Mesendoderm (in vitro differentiated cells): ENCODE results near the gene PPIH.

Experiments used
- DNase-seq: peaks from one replicate; pipeline ENCODE4 v3.0.0; 2013
- H2AK5ac ChIP-seq: 2 replicates; pipeline ENCODE4 v1.6.1; 2013; ENCODE audit warnings: low read length, inconsistent platforms
- H2BK120ac ChIP-seq: 2 replicates; pipeline ENCODE4 v1.6.1; 2013; ENCODE audit warnings: low read depth, mild to moderate bottlenecking, low read length, moderate library complexity, mixed read lengths
- H2BK15ac ChIP-seq: replicated peaks from 2 replicates; pipeline ENCODE4 v1.6.1; 2013; ENCODE audit warnings: low read depth, mild to moderate bottlenecking, moderate library complexity
- H2BK5ac ChIP-seq: 2 replicates; pipeline ENCODE4 v1.6.1; 2013; ENCODE audit warnings: low read length, inconsistent platforms
- H3K18ac ChIP-seq: 2 replicates; pipeline ENCODE4 v1.6.1; 2013; ENCODE audit warnings: mild to moderate bottlenecking, low read length, mixed read lengths
- H3K23ac ChIP-seq: one replicate; pipeline ENCODE4 v1.6.1; 2013; ENCODE audit warnings: low read length
- H3K27ac ChIP-seq: 2 replicates; pipeline ENCODE4 v1.5.1; 2013; ENCODE audit warnings: low read depth, mild to moderate bottlenecking, inconsistent platforms, low read length, moderate library complexity
- H3K27me3 ChIP-seq: 2 replicates; pipeline ENCODE4 v1.6.1; 2013; ENCODE audit warnings: low read length, control low read depth, mild to moderate bottlenecking, inconsistent platforms; ENCODE audit not compliant: insufficient read depth, poor library complexity
- H3K36me3 ChIP-seq: 2 replicates; pipeline ENCODE4 v1.6.1; 2013; ENCODE audit warnings: low read length, inconsistent platforms; ENCODE audit not compliant: control insufficient read depth, insufficient read depth
- H3K4ac ChIP-seq: one replicate; pipeline ENCODE4 v1.6.1; 2013; ENCODE audit warnings: low read depth, mild to moderate bottlenecking, low read length, moderate library complexity
- H3K4me1 ChIP-seq: 2 replicates; pipeline ENCODE4 v1.6.1; 2013; ENCODE audit warnings: low read depth, low read length, inconsistent platforms; ENCODE audit not compliant: control insufficient read depth
- H3K4me2 ChIP-seq: 2 replicates; pipeline ENCODE4 v1.6.1; 2013; ENCODE audit warnings: low read length
- H3K4me3 ChIP-seq: 2 replicates; pipeline ENCODE4 v1.5.1; 2013; ENCODE audit warnings: mild to moderate bottlenecking, low read length
- H3K56ac ChIP-seq: one replicate; pipeline ENCODE4 v1.6.1; 2013; ENCODE audit warnings: low read length
- H3K79me1 ChIP-seq: 2 replicates; pipeline ENCODE4 v1.6.1; 2013; ENCODE audit warnings: low read length, inconsistent platforms
- H3K79me2 ChIP-seq: 2 replicates; pipeline ENCODE4 v1.6.1; 2013; ENCODE audit warnings: mild to moderate bottlenecking, low read length; ENCODE audit not compliant: control insufficient read depth, insufficient read depth
- H3K9ac ChIP-seq: 2 replicates; pipeline ENCODE4 v1.6.1; 2013; ENCODE audit warnings: low read length, inconsistent platforms
- H4K5ac ChIP-seq: one replicate; pipeline ENCODE4 v1.6.1; 2013; ENCODE audit warnings: low read length
- H4K8ac ChIP-seq: one replicate; pipeline ENCODE4 v1.6.1; 2013; ENCODE audit warnings: low read depth, mild to moderate bottlenecking, control low read depth, low read length, moderate library complexity
- WGBS: extraction: QIAGEN DNeasy Blood & Tissue Kit; methylation state at CpG from one replicate; pipeline ENCODE4 v1.1.7; 2013; ENCODE audit warnings: low lambda C conversion rate, missing lambda C conversion rate; ENCODE audit not compliant: insufficient coverage; ENCODE audit errors: extremely low coverage; 5-methylcytosine and 5-hydroxymethylcytosine counted together

Gene PPIH

DNA sequence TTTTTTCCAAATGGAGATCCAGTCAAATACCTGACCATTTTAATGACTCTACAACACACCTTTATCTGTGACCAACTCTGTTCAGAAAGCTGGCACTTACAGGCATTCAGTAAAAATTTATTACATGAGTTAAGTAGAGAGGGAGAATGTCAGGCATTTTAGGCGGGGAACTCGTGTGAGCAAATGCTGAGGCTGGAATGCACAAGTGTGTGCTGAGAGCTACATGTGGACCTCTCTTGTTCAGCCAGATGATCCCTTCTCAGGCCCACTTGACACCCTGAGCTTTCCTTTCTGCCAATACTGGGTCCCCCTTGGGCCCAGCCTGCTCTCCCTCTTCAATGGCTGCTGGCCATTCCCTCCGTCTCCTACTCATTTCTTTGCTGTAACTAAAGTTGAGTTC lies 11.7 kb downstream of the PPIH start:
- Histone ChIP-seq H3K27me3 (no peaks in the 10 kb centered on the region), H3K56ac (no peak overlapping the region), H3K23ac (no peak overlapping the region), H3K4ac (no peak overlapping the region), H2AK5ac (no peak overlapping the region), H3K4me1 (no peaks in the 10 kb centered on the region), H2BK120ac (no peak overlapping the region), H3K79me1 (no peaks in the 10 kb centered on the region), H3K18ac (no peak overlapping the region), H2BK15ac (no peak overlapping the region), H3K9ac (no peak overlapping the region), H4K8ac (no peak overlapping the region), H3K4me3 (no peak overlapping the region), H3K4me2 (no peak overlapping the region), H2BK5ac (no peak overlapping the region), H4K5ac (no peak overlapping the region), H3K27ac (no peak overlapping the region), H3K36me3 (peaks cover 18% of the 10 kb centered on the region), H3K79me2 (no peaks in the 10 kb centered on the region)
- no peak for DNase-seq
- WGBS = no CpG with 5 or more reads among the region's 3 CpGs

DNA sequence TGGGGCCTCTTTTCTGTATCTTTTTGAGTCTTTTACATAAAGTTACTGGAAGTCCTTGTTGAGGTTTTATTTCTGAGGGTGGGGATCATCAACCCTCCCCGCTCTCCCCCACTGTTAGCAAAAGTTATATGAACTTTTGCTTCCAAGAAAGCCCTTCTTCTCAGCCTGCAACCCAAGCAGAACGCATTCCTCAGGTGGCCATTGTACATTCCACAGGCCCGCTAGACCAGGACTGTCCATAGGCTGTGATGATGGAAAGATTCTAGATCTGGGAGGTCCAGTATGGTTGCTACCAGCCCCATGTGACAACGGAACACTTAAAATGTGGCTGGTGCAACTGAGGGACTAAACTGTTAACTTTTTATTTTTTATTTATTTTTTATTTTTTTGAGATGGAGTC lies 12.2 kb downstream of the PPIH start:
- H2AK5ac ChIP-seq = no peak overlapping the region
- no peak overlapping the region for H2BK5ac ChIP-seq

GRCh38 chr1:42674214-42674613 lies 16.0 kb downstream of the PPIH start:
- H2AK5ac ChIP-seq = no peak overlapping the region
- H3K36me3 ChIP-seq = peaks cover 8% of the 10 kb centered on the region
- no peak overlapping the region for H3K4me3 ChIP-seq
- no peak overlapping the region for H3K23ac ChIP-seq
- no peak overlapping the region for H2BK15ac ChIP-seq
- H3K4me2 ChIP-seq = no peak overlapping the region
- no peak overlapping the region for H2BK5ac ChIP-seq
- no peaks in the 10 kb centered on the region for H3K4me1 ChIP-seq
- H3K79me1 ChIP-seq = no peaks in the 10 kb centered on the region
- H3K27me3 ChIP-seq = no peaks in the 10 kb centered on the region
- no peak overlapping the region for H3K9ac ChIP-seq
- no peak overlapping the region for H4K5ac ChIP-seq
- H4K8ac ChIP-seq = no peak overlapping the region
- H2BK120ac ChIP-seq = no peak overlapping the region
- H3K18ac ChIP-seq = no peak overlapping the region
- H3K4ac ChIP-seq = no peak overlapping the region
- no peak overlapping the region for H3K27ac ChIP-seq
- H3K79me2 ChIP-seq = no peaks in the 10 kb centered on the region
- no peak for DNase-seq
- no peak overlapping the region for H3K56ac ChIP-seq

More for the DNA sequence above, 12.2 kb downstream of the PPIH start:
- H3K18ac ChIP-seq = no peak overlapping the region
- H2BK15ac ChIP-seq = no peak overlapping the region
- H3K79me1 ChIP-seq = no peaks in the 10 kb centered on the region
- no peak overlapping the region for H2BK120ac ChIP-seq
- H3K79me2 ChIP-seq = no peaks in the 10 kb centered on the region
- H3K9ac ChIP-seq = no peak overlapping the region
- no peak overlapping the region for H4K8ac ChIP-seq
- no peak overlapping the region for H3K27ac ChIP-seq
- H3K27me3 ChIP-seq = no peaks in the 10 kb centered on the region
- no peak overlapping the region for H3K23ac ChIP-seq
- WGBS = no CpG with 5 or more reads among the region's 4 CpGs
- H3K4me1 ChIP-seq = no peaks in the 10 kb centered on the region
- H3K4ac ChIP-seq = no peak overlapping the region
- peaks cover 19% of the 10 kb centered on the region for H3K36me3 ChIP-seq
- H3K4me3 ChIP-seq = no peak overlapping the region
- no peak for DNase-seq
- H3K4me2 ChIP-seq = no peak overlapping the region
- H4K5ac ChIP-seq = no peak overlapping the region
- H3K56ac ChIP-seq = no peak overlapping the region

- Histone ChIP-seq H4K8ac (no peak overlapping the region), H2BK15ac (no peak overlapping the region), H3K79me1 (no peaks in the 10 kb centered on the region), H3K36me3 (peaks cover 8% of the 10 kb centered on the region), H2BK120ac (no peak overlapping the region), H3K9ac (no peak overlapping the region), H3K56ac (no peak overlapping the region), H3K79me2 (no peaks in the 10 kb centered on the region), H3K27ac (no peak overlapping the region), H3K4ac (no peak overlapping the region), H3K4me2 (no peak overlapping the region), H3K4me3 (no peak overlapping the region), H3K18ac (no peak overlapping the region), H3K4me1 (no peaks in the 10 kb centered on the region), H4K5ac (no peak overlapping the region), H2BK5ac (no peak overlapping the region), H2AK5ac (no peak overlapping the region), H3K27me3 (no peaks in the 10 kb centered on the region), H3K23ac (no peak overlapping the region)
- DNase-seq = no peak
- WGBS = no CpG with 5 or more reads among the region's 1 CpG
Observed at GRCh38 chr1:42674682-42675081, 16.5 kb downstream of the PPIH start.

- Histone ChIP-seq H3K56ac (no peak overlapping the region), H3K36me3 (peaks cover 6% of the 10 kb centered on the region), H4K5ac (no peak overlapping the region), H2BK5ac (no peak overlapping the region), H3K4me2 (no peak overlapping the region), H3K4me3 (no peak overlapping the region), H3K9ac (no peak overlapping the region), H3K18ac (no peak overlapping the region), H2AK5ac (no peak overlapping the region), H3K79me2 (no peaks in the 10 kb centered on the region), H2BK120ac (no peak overlapping the region), H2BK15ac (no peak overlapping the region), H3K27ac (no peak overlapping the region), H3K27me3 (no peaks in the 10 kb centered on the region), H3K23ac (no peak overlapping the region), H3K79me1 (no peaks in the 10 kb centered on the region), H3K4ac (no peak overlapping the region), H4K8ac (no peak overlapping the region), H3K4me1 (no peaks in the 10 kb centered on the region)
- WGBS = no CpG with 5 or more reads among the region's 3 CpGs
- no peak for DNase-seq
Observed at GRCh38 chr1:42675467-42675866, 17.2 kb downstream of the PPIH start.

GRCh38 chr1:42676534-42677087 lies 18.4 kb downstream of the PPIH start:
- H2BK15ac ChIP-seq = no peak overlapping the region
- H2BK5ac ChIP-seq = no peak overlapping the region
- no peak overlapping the region for H3K4me3 ChIP-seq
- H3K18ac ChIP-seq = no peak overlapping the region
- no peak overlapping the region for H4K8ac ChIP-seq
- no peaks in the 10 kb centered on the region for H3K4me1 ChIP-seq
- no peak overlapping the region for H3K23ac ChIP-seq
- peaks cover 4% of the 10 kb centered on the region for H3K79me1 ChIP-seq
- no CpG with 5 or more reads among the region's 3 CpGs for WGBS
- no peak overlapping the region for H3K56ac ChIP-seq
- H4K5ac ChIP-seq = no peak overlapping the region
- H3K27ac ChIP-seq = no peak overlapping the region
- peaks cover 6% of the 10 kb centered on the region for H3K79me2 ChIP-seq
- H2BK120ac ChIP-seq = no peak overlapping the region
- no peak overlapping the region for H3K9ac ChIP-seq
- no peak overlapping the region for H2AK5ac ChIP-seq
- DNase-seq = no peak
- H3K4me2 ChIP-seq = no peak overlapping the region
- no peak overlapping the region for H3K4ac ChIP-seq
- peaks cover 6% of the 10 kb centered on the region for H3K36me3 ChIP-seq
- no peaks in the 10 kb centered on the region for H3K27me3 ChIP-seq
